ENCODE data around the gene C16orf74. TPM values are rescaled to one million over a fixed set of nuclear protein-coding genes. Genes with fewer than 3 reads are reported as not detected.

Gene C16orf74
- total and polyA plus RNA-seq, 2 of the 13 experiments (the other 11 are each of a cell fraction or from before 2014, with no cell fraction given) = 0.13 to 0.29 TPM

- WGBS (ENCODE audit: low lambda C conversion rate) = 98% methylated on average over 11 of the region's 11 CpGs
- Histone ChIP-seq H3K9me3 (ENCODE audit: low read length) (no peaks in the 10 kb centered on the region), H3K36me3 (replicated peaks in 1 of 2; ENCODE audit: control insufficient read depth in 1 of 2, insufficient read depth in 2 of 2, low read length in 2 of 2) (peaks cover 40 to 73% of the 10 kb centered on the region in 2 experiments), H3K27me3 (ENCODE audit: control insufficient read depth in 1 of 2, insufficient read depth in 2 of 2, low read length in 2 of 2) (no peaks in the 10 kb centered on the region), H3K4me1 (ENCODE audit: insufficient read depth, low read length) (peaks cover 8% of the 10 kb centered on the region), H3K9ac (ENCODE audit: insufficient read depth, low read depth, low read length) (no peak overlapping the region), H3K79me2 (ENCODE audit: insufficient read depth, low read length) (peaks cover 49% of the 10 kb centered on the region), H2AFZ (ENCODE audit: low read length) (no peak overlapping the region), H3K4me3 (replicated peaks in 1 of 3; ENCODE audit: insufficient read depth in 1 of 3, low read depth in 2 of 3, low read length in 3 of 3) (no peak overlapping the region), H3K4me2 (ENCODE audit: low read depth, low read length) (no peak overlapping the region), H3K27ac (ENCODE audit: extremely low read length, insufficient read depth, low read length) (no peak overlapping the region), H4K20me1 (ENCODE audit: insufficient read depth, low read length) (peaks cover 11% of the 10 kb centered on the region)
- ATAC-seq (no peak), DNase-seq (ENCODE audit: low spot score) (no peak), FAIRE-seq (no peak)
- in situ Hi-C loops (cut with HindIII; ENCODE audit: extremely low pct_ligation_motif_present, low pct_unique_long_range_greater_than_20kb) (no loop called here), intact Hi-C loops (cut with micrococcal nuclease; ENCODE audit: unreplicated experiment) (no loop called here)
- no TSS peak for BruUV-seq (replicated peaks)
- TF ChIP-seq ARNTL (CRISPR knock-in tag; IDR thresholded peaks at IDR 0.05) = no peak
- TF ChIP-seq KAT2B (IDR thresholded peaks at IDR 0.05; ENCODE audit: borderline replicate concordance, low read depth, low read length) = no peak
- no peak for TF ChIP-seq ZBTB7B (CRISPR knock-in tag; IDR thresholded peaks at IDR 0.05)
- TF ChIP-seq, protein P1, sequence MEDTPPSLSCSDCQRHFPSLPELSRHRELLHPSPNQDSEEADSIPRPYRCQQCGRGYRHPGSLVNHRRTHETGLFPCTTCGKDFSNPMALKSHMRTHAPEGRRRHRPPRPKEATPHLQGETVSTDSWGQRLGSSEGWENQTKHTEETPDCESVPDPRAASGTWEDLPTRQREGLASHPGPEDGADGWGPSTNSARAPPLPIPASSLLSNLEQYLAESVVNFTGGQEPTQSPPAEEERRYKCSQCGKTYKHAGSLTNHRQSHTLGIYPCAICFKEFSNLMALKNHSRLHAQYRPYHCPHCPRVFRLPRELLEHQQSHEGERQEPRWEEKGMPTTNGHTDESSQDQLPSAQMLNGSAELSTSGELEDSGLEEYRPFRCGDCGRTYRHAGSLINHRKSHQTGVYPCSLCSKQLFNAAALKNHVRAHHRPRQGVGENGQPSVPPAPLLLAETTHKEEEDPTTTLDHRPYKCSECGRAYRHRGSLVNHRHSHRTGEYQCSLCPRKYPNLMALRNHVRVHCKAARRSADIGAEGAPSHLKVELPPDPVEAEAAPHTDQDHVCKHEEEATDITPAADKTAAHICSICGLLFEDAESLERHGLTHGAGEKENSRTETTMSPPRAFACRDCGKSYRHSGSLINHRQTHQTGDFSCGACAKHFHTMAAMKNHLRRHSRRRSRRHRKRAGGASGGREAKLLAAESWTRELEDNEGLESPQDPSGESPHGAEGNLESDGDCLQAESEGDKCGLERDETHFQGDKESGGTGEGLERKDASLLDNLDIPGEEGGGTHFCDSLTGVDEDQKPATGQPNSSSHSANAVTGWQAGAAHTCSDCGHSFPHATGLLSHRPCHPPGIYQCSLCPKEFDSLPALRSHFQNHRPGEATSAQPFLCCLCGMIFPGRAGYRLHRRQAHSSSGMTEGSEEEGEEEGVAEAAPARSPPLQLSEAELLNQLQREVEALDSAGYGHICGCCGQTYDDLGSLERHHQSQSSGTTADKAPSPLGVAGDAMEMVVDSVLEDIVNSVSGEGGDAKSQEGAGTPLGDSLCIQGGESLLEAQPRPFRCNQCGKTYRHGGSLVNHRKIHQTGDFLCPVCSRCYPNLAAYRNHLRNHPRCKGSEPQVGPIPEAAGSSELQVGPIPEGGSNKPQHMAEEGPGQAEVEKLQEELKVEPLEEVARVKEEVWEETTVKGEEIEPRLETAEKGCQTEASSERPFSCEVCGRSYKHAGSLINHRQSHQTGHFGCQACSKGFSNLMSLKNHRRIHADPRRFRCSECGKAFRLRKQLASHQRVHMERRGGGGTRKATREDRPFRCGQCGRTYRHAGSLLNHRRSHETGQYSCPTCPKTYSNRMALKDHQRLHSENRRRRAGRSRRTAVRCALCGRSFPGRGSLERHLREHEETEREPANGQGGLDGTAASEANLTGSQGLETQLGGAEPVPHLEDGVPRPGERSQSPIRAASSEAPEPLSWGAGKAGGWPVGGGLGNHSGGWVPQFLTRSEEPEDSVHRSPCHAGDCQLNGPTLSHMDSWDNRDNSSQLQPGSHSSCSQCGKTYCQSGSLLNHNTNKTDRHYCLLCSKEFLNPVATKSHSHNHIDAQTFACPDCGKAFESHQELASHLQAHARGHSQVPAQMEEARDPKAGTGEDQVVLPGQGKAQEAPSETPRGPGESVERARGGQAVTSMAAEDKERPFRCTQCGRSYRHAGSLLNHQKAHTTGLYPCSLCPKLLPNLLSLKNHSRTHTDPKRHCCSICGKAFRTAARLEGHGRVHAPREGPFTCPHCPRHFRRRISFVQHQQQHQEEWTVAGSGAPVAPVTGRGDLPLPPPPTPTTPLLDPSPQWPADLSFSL (CRISPR knock-in tag; IDR thresholded peaks at IDR 0.05) = no peak
- TF ChIP-seq, protein P2, sequence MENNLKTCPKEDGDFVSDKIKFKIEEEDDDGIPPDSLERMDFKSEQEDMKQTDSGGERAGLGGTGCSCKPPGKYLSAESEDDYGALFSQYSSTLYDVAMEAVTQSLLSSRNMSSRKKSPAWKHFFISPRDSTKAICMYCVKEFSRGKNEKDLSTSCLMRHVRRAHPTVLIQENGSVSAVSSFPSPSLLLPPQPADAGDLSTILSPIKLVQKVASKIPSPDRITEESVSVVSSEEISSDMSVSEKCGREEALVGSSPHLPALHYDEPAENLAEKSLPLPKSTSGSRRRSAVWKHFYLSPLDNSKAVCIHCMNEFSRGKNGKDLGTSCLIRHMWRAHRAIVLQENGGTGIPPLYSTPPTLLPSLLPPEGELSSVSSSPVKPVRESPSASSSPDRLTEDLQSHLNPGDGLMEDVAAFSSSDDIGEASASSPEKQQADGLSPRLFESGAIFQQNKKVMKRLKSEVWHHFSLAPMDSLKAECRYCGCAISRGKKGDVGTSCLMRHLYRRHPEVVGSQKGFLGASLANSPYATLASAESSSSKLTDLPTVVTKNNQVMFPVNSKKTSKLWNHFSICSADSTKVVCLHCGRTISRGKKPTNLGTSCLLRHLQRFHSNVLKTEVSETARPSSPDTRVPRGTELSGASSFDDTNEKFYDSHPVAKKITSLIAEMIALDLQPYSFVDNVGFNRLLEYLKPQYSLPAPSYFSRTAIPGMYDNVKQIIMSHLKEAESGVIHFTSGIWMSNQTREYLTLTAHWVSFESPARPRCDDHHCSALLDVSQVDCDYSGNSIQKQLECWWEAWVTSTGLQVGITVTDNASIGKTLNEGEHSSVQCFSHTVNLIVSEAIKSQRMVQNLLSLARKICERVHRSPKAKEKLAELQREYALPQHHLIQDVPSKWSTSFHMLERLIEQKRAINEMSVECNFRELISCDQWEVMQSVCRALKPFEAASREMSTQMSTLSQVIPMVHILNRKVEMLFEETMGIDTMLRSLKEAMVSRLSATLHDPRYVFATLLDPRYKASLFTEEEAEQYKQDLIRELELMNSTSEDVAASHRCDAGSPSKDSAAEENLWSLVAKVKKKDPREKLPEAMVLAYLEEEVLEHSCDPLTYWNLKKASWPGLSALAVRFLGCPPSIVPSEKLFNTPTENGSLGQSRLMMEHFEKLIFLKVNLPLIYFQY (CRISPR knock-in tag; IDR thresholded peaks at IDR 0.05; ENCODE audit: borderline replicate concordance) = no peak
- TF ChIP-seq, protein P3, sequence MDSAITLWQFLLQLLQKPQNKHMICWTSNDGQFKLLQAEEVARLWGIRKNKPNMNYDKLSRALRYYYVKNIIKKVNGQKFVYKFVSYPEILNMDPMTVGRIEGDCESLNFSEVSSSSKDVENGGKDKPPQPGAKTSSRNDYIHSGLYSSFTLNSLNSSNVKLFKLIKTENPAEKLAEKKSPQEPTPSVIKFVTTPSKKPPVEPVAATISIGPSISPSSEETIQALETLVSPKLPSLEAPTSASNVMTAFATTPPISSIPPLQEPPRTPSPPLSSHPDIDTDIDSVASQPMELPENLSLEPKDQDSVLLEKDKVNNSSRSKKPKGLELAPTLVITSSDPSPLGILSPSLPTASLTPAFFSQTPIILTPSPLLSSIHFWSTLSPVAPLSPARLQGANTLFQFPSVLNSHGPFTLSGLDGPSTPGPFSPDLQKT (CRISPR knock-in tag; IDR thresholded peaks at IDR 0.05; ENCODE audit: borderline replicate concordance) = no peak
- no peak for TF ChIP-seq FOXK1 (CRISPR knock-in tag; IDR thresholded peaks at IDR 0.05; ENCODE audit: borderline replicate concordance, low read depth)
- no peak for TF ChIP-seq ZNF44 (CRISPR knock-in tag; IDR thresholded peaks at IDR 0.05)
- no peak for TF ChIP-seq MTERF4 (CRISPR knock-in tag; IDR thresholded peaks at IDR 0.05)
- no peak for TF ChIP-seq ZNF234 (CRISPR knock-in tag; conservative IDR thresholded peaks at IDR 0.05)
- POLR2A ChIA-PET = interaction anchor here (1.3 kb wide), 1 partner anchor 10 kb away, joined by 3 read pairs; no protein-coding TSS in a partner anchor
- CTCF ChIA-PET (ENCODE audit: low intra/inter-chr PET ratio, low total read pairs) = no interaction called here
Measured at GRCh38 chr16:85788819-85789218, 37.9 kb upstream of the C16orf74 start.
